H1 (cell line): ENCODE results near the gene APLN. TPM values are rescaled to one million over a fixed set of nuclear protein-coding genes. Genes with fewer than 3 reads are reported as not detected.

Experiments
- CTCF ChIA-PET: fragments of 300-600 bp; sonication (Branson Sonifier 250); formaldehyde crosslinking; loops from one replicate; lab custom pipeline; 2021; ENCODE audit not compliant: partially characterized antibody; lab: Charles Lee
- POLR2A ChIA-PET: fragments of 300-600 bp; sonication (Branson Sonifier 250); formaldehyde crosslinking; loops from one replicate; lab custom pipeline; 2021; ENCODE audit warnings: inconsistent platforms; ENCODE audit not compliant: partially characterized antibody; lab: Charles Lee
- DNase-seq, 2 experiments: peaks; one replicate each; pipeline versions ENCODE4 v3.0.0 to v3.0.0-alpha.2; 2010 to 2022; ENCODE audit warnings: low spot score in 2 of 2, low read depth in 1 of 2, mixed read lengths in 1 of 2
- FAIRE-seq: peaks from 2 replicates; lab custom pipeline; 2011; peaks lifted over from hg19 to GRCh38; lab: Jason Lieb, UNC
- H2AFZ ChIP-seq: 2 replicates; pipeline ENCODE4 v1.8.1; 2012; ENCODE audit warnings: low read length, inconsistent platforms
- H2AK5ac ChIP-seq: 2 replicates; pipeline ENCODE4 v1.6.1; 2013; ENCODE audit warnings: low read depth, low read length
- H2BK120ac ChIP-seq: replicated peaks from 2 replicates; pipeline ENCODE3; 2013; ENCODE audit warnings: low read depth, low read length, inconsistent platforms
- H2BK12ac ChIP-seq: 2 replicates; pipeline ENCODE4 v1.6.1; 2013; ENCODE audit warnings: low read depth, low read length
- H2BK15ac ChIP-seq: 2 replicates; pipeline ENCODE4 v1.6.1; 2013; ENCODE audit warnings: low read length
- H2BK20ac ChIP-seq: 2 replicates; pipeline ENCODE4 v1.6.1; 2013; ENCODE audit warnings: low read length
- H2BK5ac ChIP-seq: 2 replicates; pipeline ENCODE4 v1.6.1; 2013; ENCODE audit warnings: low read depth, low read length
- H3K14ac ChIP-seq: 2 replicates; pipeline ENCODE4 v1.6.1; 2013; ENCODE audit warnings: inconsistent platforms; ENCODE audit not compliant: insufficient read length
- H3K18ac ChIP-seq: 2 replicates; pipeline ENCODE4 v1.6.1; 2013; ENCODE audit warnings: low read length; ENCODE audit errors: extremely low read depth
- H3K23ac ChIP-seq: 2 replicates; pipeline ENCODE4 v1.6.1; 2013; ENCODE audit warnings: inconsistent platforms; ENCODE audit not compliant: insufficient read length
- H3K23me2 ChIP-seq: 2 replicates; pipeline ENCODE4 v1.6.1; 2013; ENCODE audit warnings: low read depth, low read length
- H3K27ac ChIP-seq: 2 replicates; pipeline ENCODE4 v1.6.1; 2011; ENCODE audit warnings: low read depth, low read length, inconsistent platforms
- H3K27me3 ChIP-seq, 4 experiments: replicated peaks in 1 of 4; 1 replicate in 1 of 4; 2 replicates in 3 of 4; pipeline versions ENCODE4 v1.6.1 to v1.8.1; 2011 to 2013; ENCODE audit warnings: low read length in 3 of 4, mild to moderate bottlenecking in 3 of 4, inconsistent platforms in 2 of 4, mixed read lengths in 2 of 4, moderate library complexity in 1 of 4; ENCODE audit not compliant: control insufficient read depth in 3 of 4, insufficient read depth in 3 of 4; ENCODE audit errors: extremely low read depth in 1 of 4
- H3K36me3 ChIP-seq, 4 experiments: 2 replicates each; pipeline versions ENCODE4 v1.6.1 to v1.8.1; 2011 to 2013; ENCODE audit warnings: mild to moderate bottlenecking in 4 of 4, low read length in 3 of 4, moderate library complexity in 2 of 4, control low read depth in 1 of 4, inconsistent platforms in 1 of 4; ENCODE audit not compliant: insufficient read depth in 4 of 4, control insufficient read depth in 2 of 4
- H3K4ac ChIP-seq: replicated peaks from 2 replicates; pipeline ENCODE3; 2013; ENCODE audit warnings: low read length, low read depth, mixed read lengths, inconsistent platforms; ENCODE audit not compliant: insufficient read length
- H3K4me1 ChIP-seq, 4 experiments: replicated peaks in 1 of 4; 1 replicate in 1 of 4; 2 replicates in 3 of 4; pipeline versions ENCODE4 v1.6.1 to v1.8.1; 2011 to 2013; ENCODE audit warnings: low read length in 3 of 4, inconsistent platforms in 2 of 4, mixed read lengths in 1 of 4; ENCODE audit not compliant: insufficient read depth in 4 of 4, control insufficient read depth in 3 of 4
- H3K4me2 ChIP-seq, 2 experiments: 2 replicates each; pipeline versions ENCODE4 v1.6.1 to v1.8.1; 2011 to 2013; ENCODE audit warnings: low read depth in 2 of 2, low read length in 2 of 2, control low read depth in 1 of 2, inconsistent platforms in 1 of 2, mild to moderate bottlenecking in 1 of 2; ENCODE audit not compliant: insufficient read depth in 1 of 2
- H3K4me3 ChIP-seq, 4 experiments: fragments of 200-600, 300-600 bp in 1 of 4; sonication (generic), shearing (Covaris generic), sonication (Bioruptor Twin) in 1 of 4; 2 replicates each; pipeline versions ENCODE4 v1.5.1 to v1.8.1; 2011 to 2016; ENCODE audit warnings: low read length in 4 of 4, low read depth in 3 of 4, control low read depth in 2 of 4, inconsistent platforms in 2 of 4, mild to moderate bottlenecking in 2 of 4, mixed read lengths in 1 of 4, moderate library complexity in 1 of 4; ENCODE audit not compliant: insufficient read depth in 2 of 4; ENCODE audit errors: extremely low read depth in 1 of 4
- H3K56ac ChIP-seq: replicated peaks from 2 replicates; pipeline ENCODE3; 2013; ENCODE audit warnings: low read depth, mild to moderate bottlenecking, mixed read lengths, low read length, inconsistent platforms; ENCODE audit not compliant: insufficient read length
- H3K79me1 ChIP-seq: 2 replicates; pipeline ENCODE4 v1.6.1; 2013; ENCODE audit warnings: low read depth, low read length, control low read depth
- H3K79me2 ChIP-seq, 2 experiments: 2 replicates each; pipeline versions ENCODE4 v1.6.1 to v1.8.1; 2012 to 2013; ENCODE audit warnings: low read length in 2 of 2, mild to moderate bottlenecking in 2 of 2, inconsistent platforms in 1 of 2; ENCODE audit not compliant: insufficient read depth in 2 of 2, control insufficient read depth in 1 of 2
- H3K9ac ChIP-seq, 4 experiments: replicated peaks in 1 of 4; 1 replicate in 1 of 4; 2 replicates in 3 of 4; pipeline versions ENCODE4 v1.6.1 to v1.8.1; 2011 to 2013; ENCODE audit warnings: low read depth in 3 of 4, low read length in 3 of 4, control low read depth in 2 of 4, mild to moderate bottlenecking in 2 of 4, moderate library complexity in 2 of 4, inconsistent platforms in 1 of 4; ENCODE audit errors: extremely low read depth in 1 of 4
- H3K9me3 ChIP-seq, 2 experiments: 2 replicates each; pipeline versions ENCODE4 v1.6.1 to v1.8.1; 2012 to 2013; ENCODE audit warnings: mild to moderate bottlenecking in 2 of 2, moderate library complexity in 2 of 2, control low read depth in 1 of 2, inconsistent platforms in 1 of 2, low read depth in 1 of 2, low read length in 1 of 2, mixed read lengths in 1 of 2; ENCODE audit not compliant: insufficient read depth in 2 of 2
- H4K20me1 ChIP-seq, 2 experiments: replicated peaks in 1 of 2; 2 replicates each; pipeline versions ENCODE3 to v1.8.1; 2011 to 2013; ENCODE audit warnings: inconsistent platforms in 2 of 2, low read length in 2 of 2, mild to moderate bottlenecking in 1 of 2; ENCODE audit not compliant: insufficient read depth in 2 of 2, control insufficient read depth in 1 of 2
- H4K5ac ChIP-seq: 2 replicates; pipeline ENCODE4 v1.6.1; 2013; ENCODE audit warnings: low read length, low read depth, mixed read lengths, inconsistent platforms; ENCODE audit not compliant: insufficient read length
- H4K8ac ChIP-seq: 2 replicates; pipeline ENCODE4 v1.8.0; 2013; ENCODE audit warnings: mild to moderate bottlenecking, moderate library complexity, low read length, inconsistent platforms; ENCODE audit not compliant: insufficient read depth; ENCODE audit errors: extremely low read depth
- H4K91ac ChIP-seq: replicated peaks from 2 replicates; pipeline ENCODE3; 2013; ENCODE audit warnings: low read length, mixed read lengths, inconsistent platforms; ENCODE audit not compliant: insufficient read length
- ASH2L ChIP-seq: fragments of 200-600, 300-600 bp; sonication (generic); IDR thresholded peaks from one replicate; pipeline ENCODE4 v1.7.1; 2017; ENCODE audit warnings: low read length
- BCL11A ChIP-seq, 2 experiments: IDR thresholded peaks; one replicate each; pipeline ENCODE4 v1.6.1; 2011; ENCODE audit warnings: low read depth in 2 of 2, low read length in 2 of 2, mild to moderate bottlenecking in 2 of 2
- CBX5 ChIP-seq: fragments of 300-800, 300-1000 bp; sonication (generic); IDR thresholded peaks from 2 replicates; pipeline ENCODE4 v1.7.1; 2016; ENCODE audit warnings: antibody characterized with exemption, low read length, low read depth
- CHD2 ChIP-seq: IDR thresholded peaks from 2 replicates; pipeline ENCODE4 v1.6.1; 2012; ENCODE audit warnings: low read length, improper control_type of control experiment
- GTF2F1 ChIP-seq: IDR thresholded peaks from 2 replicates; pipeline ENCODE4 v1.6.1; 2012; ENCODE audit warnings: low read depth, low read length, improper control_type of control experiment, borderline replicate concordance
- HDAC6 ChIP-seq: IDR thresholded peaks from one replicate; pipeline ENCODE4 v1.7.1; 2012; ENCODE audit warnings: low read depth, mild to moderate bottlenecking, inconsistent platforms, low read length, moderate library complexity
- JUND ChIP-seq: IDR thresholded peaks from 2 replicates; pipeline ENCODE4 v1.6.1; 2011; ENCODE audit warnings: mild to moderate bottlenecking, improper control_type of control experiment, low read length
- KDM1A ChIP-seq: fragments of 200-600, 300-600 bp; sonication (generic); IDR thresholded peaks from 2 replicates; pipeline ENCODE4 v1.7.1; 2016; ENCODE audit warnings: mild to moderate bottlenecking, low read length, borderline replicate concordance
- MAFK ChIP-seq: IDR thresholded peaks from 2 replicates; pipeline ENCODE4 v1.6.1; 2012; ENCODE audit warnings: low read depth, mild to moderate bottlenecking, improper control_type of control experiment, low read length
- RNF2 ChIP-seq: fragments of 200-900, 300-1000 bp; sonication (generic); IDR thresholded peaks from 2 replicates; pipeline ENCODE4 v1.7.1; 2016; ENCODE audit warnings: borderline replicate concordance, low read depth, mild to moderate bottlenecking, antibody characterized with exemption, low read length; ENCODE audit not compliant: poor library complexity, severe bottlenecking; ENCODE audit errors: missing control alignments
- SP2 ChIP-seq: IDR thresholded peaks from 2 replicates; pipeline ENCODE4 v1.6.1; 2012; ENCODE audit warnings: mild to moderate bottlenecking, low read length, inconsistent platforms
- SRF ChIP-seq: IDR thresholded peaks from 2 replicates; pipeline ENCODE4 v1.6.1; 2011; ENCODE audit warnings: mild to moderate bottlenecking, low read depth, low read length, moderate library complexity
- TCF12 ChIP-seq: IDR thresholded peaks from 2 replicates; pipeline ENCODE4 v1.6.1; 2011; ENCODE audit warnings: low read depth, mild to moderate bottlenecking, low read length
- ZNF274 ChIP-seq: IDR thresholded peaks from 2 replicates; pipeline ENCODE4 v1.7.0; 2012; ENCODE audit warnings: low read length, borderline replicate concordance; ENCODE audit errors: extremely low read depth
- WGBS, 2 experiments: shearing (Covaris generic) in 1 of 2; methylation state at CpG; one replicate each; pipeline versions ENCODE4 v1.1.6 to v1.1.7; 2013 to 2015; ENCODE audit warnings: low lambda C conversion rate in 2 of 2, mixed read lengths in 2 of 2, inconsistent platforms in 1 of 2, low coverage in 1 of 2, missing lambda C conversion rate in 1 of 2; ENCODE audit not compliant: insufficient replicate concordance in 2 of 2, insufficient coverage in 1 of 2, insufficient read length in 1 of 2; ENCODE audit errors: extremely low coverage in 1 of 2, missing lambda C conversion rate in 1 of 2; 5-methylcytosine and 5-hydroxymethylcytosine counted together
- polyA plus RNA-seq, 7 experiments: library from polyadenylated mRNA; depleted of rRNA in 3 of 7; stranded (reverse) in 5 of 7; unstranded in 2 of 7; fragments of >200 nt in 5 of 7; fragments of 200-250 nt in 2 of 7; gene quantifications; 1 replicate in 5 of 7; 2 replicates in 1 of 7; 4 replicates in 1 of 7; pipeline versions ENCODE4 v1.2.1 to v1.2.3, GENCODE V29; 2011 to 2013; ENCODE audit warnings: missing spikeins in 2 of 7, mixed read lengths in 2 of 7
- total RNA-seq: library from RNA; stranded (reverse); fragmentation: NEBNext Ultra II Directional; extraction: Animal tissue kit (Norgen Biotek cat#: 25700); gene quantifications from 2 replicates; pipeline ENCODE4 v1.2.1, GENCODE V29; 2021

Gene APLN
- total and polyA plus RNA-seq, 2 of the 8 experiments (the other 6 are each of a cell fraction or from before 2014, with no cell fraction given), result 1.1 to 1.8 TPM

DNA sequence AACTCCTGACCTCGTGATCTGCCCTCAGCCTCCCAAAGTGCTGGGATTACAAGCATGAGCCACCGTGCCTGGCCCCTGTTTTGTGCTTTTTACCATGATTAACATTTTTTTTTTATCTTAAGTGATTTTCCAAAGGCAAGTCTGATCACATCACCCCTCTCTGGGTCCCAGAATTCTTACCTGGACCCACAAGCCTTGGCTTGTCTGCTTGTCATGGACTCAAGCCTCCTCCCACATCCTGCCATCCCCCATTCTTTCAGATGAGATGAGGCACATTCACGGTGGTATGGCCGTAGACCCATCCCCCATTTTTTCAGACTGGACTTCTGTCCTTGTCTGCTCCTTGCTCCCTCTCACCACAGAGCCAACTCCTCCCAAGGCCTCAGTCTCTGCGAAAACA, 55.3 kb downstream of the APLN start:
- H3K4ac ChIP-seq, result no peak overlapping the region
- H4K20me1 ChIP-seq, result no peaks in the 10 kb centered on the region
- no peaks in the 10 kb centered on the region for H3K79me1 ChIP-seq
- H3K79me2 ChIP-seq, result no peaks in the 10 kb centered on the region
- no peak overlapping the region for H3K56ac ChIP-seq
- no peak overlapping the region for H2AK5ac ChIP-seq
- no peak overlapping the region for H2BK12ac ChIP-seq
- H2BK5ac ChIP-seq, result no peak overlapping the region
- H3K4me1 ChIP-seq, result no peaks in the 10 kb centered on the region; a peak in 3 of 7 replicates
- FAIRE-seq (no peak), DNase-seq (no peak)
- no peak overlapping the region for H4K91ac ChIP-seq
- no peak overlapping the region for H3K23ac ChIP-seq
- no peaks in the 10 kb centered on the region for H3K27me3 ChIP-seq
- no peak overlapping the region for H3K4me3 ChIP-seq
- H3K27ac ChIP-seq, result no peak overlapping the region
- no peak overlapping the region for H3K9ac ChIP-seq
- H3K4me2 ChIP-seq, result no peak overlapping the region
- H3K14ac ChIP-seq, result no peak overlapping the region
- no peak overlapping the region for H3K18ac ChIP-seq
- ChIA-PET CTCF (interaction anchor here (0.7 to 1.0 kb wide), 2 partner anchors 37 to 125 kb away, joined by 3 to 4 read pairs; no protein-coding TSS in a partner anchor), POLR2A (no interaction called here)
- no peak overlapping the region for H2BK20ac ChIP-seq
- H2BK120ac ChIP-seq, result no peak overlapping the region
- H2AFZ ChIP-seq, result no peak overlapping the region
- H2BK15ac ChIP-seq, result no peak overlapping the region
- 97% methylated on average over 3 of the region's 5 CpGs; no CpG with 5 or more reads in 1 of the 2 experiments for WGBS, 2 experiments
- no peak overlapping the region for H4K5ac ChIP-seq
- H3K23me2 ChIP-seq, result no peaks in the 10 kb centered on the region
- no peak overlapping the region for H4K8ac ChIP-seq
- no peaks in the 10 kb centered on the region for H3K9me3 ChIP-seq
- H3K36me3 ChIP-seq, result peaks cover 0 to 2% (median 0%) of the 10 kb centered on the region in 4 experiments; a peak in 1 of 8 replicates
- TF ChIP-seq HDAC6, result no peak
- no peak for TF ChIP-seq ZNF274
- TF ChIP-seq CBX5, result no peak
- TF ChIP-seq KDM1A, result no peak
- TF ChIP-seq BCL11A (IDR thresholded peaks at IDR 0.05; ENCODE audit: low read depth in 2 of 2, low read length in 2 of 2), result no peak
- no peak for TF ChIP-seq ASH2L
- TF ChIP-seq SP2, result no peak
- no peak for TF ChIP-seq SRF
- TF ChIP-seq TCF12, result no peak
- no peak for TF ChIP-seq MAFK
- TF ChIP-seq CHD2, result no peak
- TF ChIP-seq JUND, result no peak
- no peak for TF ChIP-seq RNF2
- no peak for TF ChIP-seq GTF2F1
